ENCODE results near the gene SLC13A3. TPM values are rescaled to one million over a fixed set of nuclear protein-coding genes. Genes with fewer than 3 reads are reported as not detected.

Gene SLC13A3
- total RNA-seq, 1 experiment from 2014 or later = 17.5 TPM

- no peak overlapping the region for H3K18ac ChIP-seq (ENCODE audit: insufficient read length, low read depth, low read length)
- H3K79me2 ChIP-seq (ENCODE audit: insufficient read depth, low read length) = no peaks in the 10 kb centered on the region
- no peak overlapping the region for H2BK15ac ChIP-seq (ENCODE audit: low read depth, low read length)
- peaks cover 5% of the 10 kb centered on the region for H4K20me1 ChIP-seq (ENCODE audit: control insufficient read depth, insufficient read depth, insufficient read length)
- H3K36me3 Mint-ChIP-seq (ENCODE audit: insufficient read depth in 1 of 3, low read depth in 3 of 3) = peaks cover 0 to 15% (median 0%) of the 10 kb centered on the region in 3 experiments; a peak in 2 of 7 replicates
- no peaks in the 10 kb centered on the region for H3K23me2 ChIP-seq (ENCODE audit: insufficient read length, low read depth, low read length, poor library complexity, severe bottlenecking)
- H3K79me1 ChIP-seq (ENCODE audit: insufficient read depth, low read depth, low read length, poor library complexity, severe bottlenecking) = no peaks in the 10 kb centered on the region
- H3K4me1 Mint-ChIP-seq = peaks cover 35 to 41% of the 10 kb centered on the region in 2 experiments
- no peak overlapping the region for H4K8ac ChIP-seq (replicated peaks; ENCODE audit: insufficient read length, low read depth, low read length)
- no peak overlapping the region for H3K4me3 Mint-ChIP-seq
- H2BK5ac ChIP-seq (ENCODE audit: insufficient read length, low read length) = no peak overlapping the region
- H3K9me3 Mint-ChIP-seq = no peaks in the 10 kb centered on the region; a peak in 1 of 5 replicates
- no peak overlapping the region for H3K56ac ChIP-seq (ENCODE audit: insufficient read length, low read depth, low read length)
- DNase-seq = no peak
- no peak overlapping the region for H3K9ac ChIP-seq (ENCODE audit: extremely low read depth, insufficient read length, low read length)
- H2BK12ac ChIP-seq (ENCODE audit: insufficient read length, low read depth, low read length) = no peak overlapping the region
- H3K27me3 ChIP-seq (ENCODE audit: insufficient read depth, low read length) = no peaks in the 10 kb centered on the region
- no peak overlapping the region for H3K27ac ChIP-seq (ENCODE audit: insufficient read length, low read depth, low read length)
- no CpG with 5 or more reads among the region's 12 CpGs for WGBS (ENCODE audit: extremely low coverage, insufficient read length, low lambda C conversion rate)
- no peak overlapping the region for H4K91ac ChIP-seq (ENCODE audit: insufficient read length, low read depth, low read length)
- no peak overlapping the region for H3K23ac ChIP-seq (ENCODE audit: insufficient read length, low read depth, low read length)
- no peak overlapping the region for H2BK120ac ChIP-seq (ENCODE audit: low read depth, low read length, poor library complexity, severe bottlenecking)
- H3T11ph ChIP-seq (ENCODE audit: low read length) = no peak overlapping the region
- H4K5ac ChIP-seq (ENCODE audit: insufficient read length, low read depth, low read length) = no peak overlapping the region
- no peak for TF ChIP-seq CTCF (conservative IDR thresholded peaks at IDR 0.05)
- H3K4me2 ChIP-seq (ENCODE audit: insufficient read depth, insufficient read length, low read length) = no peak overlapping the region
- no peaks in the 10 kb centered on the region for H3K9me3 ChIP-seq (ENCODE audit: control insufficient read depth, low read depth, low read length)
- H2BK20ac ChIP-seq (ENCODE audit: low read depth, low read length, poor library complexity, severe bottlenecking) = no peak overlapping the region
- no peak overlapping the region for H2AFZ ChIP-seq (ENCODE audit: low read length)
- H3K14ac ChIP-seq (ENCODE audit: insufficient read depth, low read length) = no peak overlapping the region
- H3K27me3 Mint-ChIP-seq (ENCODE audit: low read depth) = peaks cover 2% of the 10 kb centered on the region; the same call in 1 of the 2 replicates
- no peaks in the 10 kb centered on the region for H3K4me1 ChIP-seq (ENCODE audit: insufficient read depth, low read length)
- H3K4ac ChIP-seq (ENCODE audit: low read depth, low read length) = no peak overlapping the region
- no peak overlapping the region for H2AK5ac ChIP-seq (ENCODE audit: insufficient read length, low read length)
- peak overlapping the region in 1 of 3 experiments; percentile 43; a peak in 2 of 7 replicates for H3K27ac Mint-ChIP-seq
Observed at GRCh38 chr20:46642265-46642968, 8.8 kb downstream of the SLC13A3 start.

Measured in H9 (cell line).